GM19193 (cell line): Measurements from ENCODE around the gene MRTFB.
A peak's percentile ranks its signal among the peaks of the same experiment; 100 is the strongest.

ENCODE experiments used
- POLR2A ChIP-seq: IDR thresholded peaks from 4 replicates; pipeline ENCODE4 v1.6.1; 2011; ENCODE audit not compliant: insufficient read depth, insufficient read length; ENCODE audit errors: extremely low read depth

The MRTFB gene

DNA sequence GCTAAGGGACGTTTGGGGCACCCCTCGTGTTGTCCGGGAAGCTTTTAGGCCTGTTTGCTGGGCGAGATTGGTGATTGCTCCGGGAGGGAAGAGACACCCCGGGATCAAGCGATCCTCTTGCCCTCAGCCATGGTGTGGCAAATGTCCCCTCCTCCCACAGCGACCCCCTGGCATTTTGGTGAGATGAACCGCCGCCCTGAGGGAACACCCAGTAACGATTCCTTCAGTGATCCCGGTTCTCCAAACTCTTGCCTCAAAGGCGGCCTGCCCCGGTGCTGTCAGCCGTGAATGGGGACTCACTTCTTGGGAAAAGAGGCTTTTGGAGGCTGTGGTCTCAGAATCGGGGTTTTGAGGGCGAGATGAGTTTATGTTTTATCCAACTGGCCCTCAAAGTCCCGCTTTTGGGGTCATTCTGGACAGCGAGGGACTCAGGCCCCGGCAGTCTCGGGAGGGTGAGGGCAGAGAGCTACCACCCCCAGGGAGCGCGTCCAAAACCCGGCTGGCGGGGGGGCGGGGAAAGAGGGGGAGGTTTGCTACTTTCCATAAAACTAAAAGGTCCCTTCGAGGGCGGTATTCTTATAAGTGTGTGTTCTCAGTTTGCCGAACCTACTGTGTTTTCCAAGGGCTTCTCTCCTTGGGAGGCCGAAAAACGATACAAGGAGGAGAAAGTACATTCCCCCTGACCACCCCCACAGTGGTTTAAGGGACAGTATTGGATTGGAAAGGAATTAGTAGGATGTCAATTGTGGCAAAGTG lies 232.7 kb downstream of the MRTFB start:
- peak; percentile 15 for TF ChIP-seq POLR2A

DNA sequence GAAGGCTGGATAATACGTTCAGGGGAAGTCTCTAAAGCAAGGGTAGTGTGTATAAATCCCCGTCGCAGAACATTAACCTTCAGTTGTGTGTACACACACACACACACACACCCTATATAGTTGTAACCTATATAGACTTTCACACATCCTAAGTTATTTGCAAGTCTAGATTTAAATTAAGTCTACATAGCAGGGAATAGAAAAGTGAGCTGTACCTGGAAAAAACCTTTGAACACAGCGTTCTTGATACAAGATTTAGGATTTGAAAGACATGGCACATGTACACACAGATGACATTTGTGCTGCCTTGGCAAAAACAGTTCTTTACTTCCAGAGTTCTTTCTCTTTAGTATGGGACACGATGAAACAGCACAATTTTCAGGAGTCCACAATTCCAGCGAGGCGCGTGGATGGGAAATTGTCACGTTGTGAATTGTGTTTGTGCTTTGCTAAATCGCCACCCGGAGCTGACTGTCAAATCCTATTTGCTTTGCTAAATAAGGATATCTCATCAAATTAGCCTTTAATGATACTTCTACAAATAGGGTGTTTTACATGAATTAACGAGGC lies 233.9 kb downstream of the MRTFB start:
- TF ChIP-seq POLR2A: no peak

DNA sequence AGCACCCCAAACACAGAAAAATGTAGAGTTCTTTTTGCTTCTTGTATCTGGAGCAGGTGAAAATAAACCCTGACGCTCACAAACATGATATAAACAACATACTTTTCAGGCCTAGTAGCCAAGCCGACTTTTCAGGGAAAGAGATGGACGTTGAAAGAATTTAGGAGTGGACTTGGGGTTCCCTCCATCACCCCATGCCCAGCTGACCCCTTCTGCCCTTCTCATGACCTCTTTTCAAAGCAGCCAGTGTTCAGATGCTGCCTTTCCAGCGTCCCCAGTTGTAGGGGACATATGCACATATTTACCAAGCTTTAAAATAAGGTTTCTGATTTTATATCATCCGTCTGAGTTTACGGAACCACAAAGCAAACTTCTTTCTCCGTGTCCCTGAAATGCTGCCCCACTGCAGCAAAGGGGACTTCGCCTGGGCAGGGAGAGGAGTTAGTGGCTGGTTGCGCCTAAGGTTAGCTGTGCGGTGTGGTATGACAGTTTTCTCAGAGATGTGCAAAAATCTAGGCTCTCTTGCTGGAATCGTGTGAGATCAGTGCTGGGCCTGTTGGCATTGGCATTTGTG lies 235.5 kb downstream of the MRTFB start:
- TF ChIP-seq POLR2A: no peak

DNA sequence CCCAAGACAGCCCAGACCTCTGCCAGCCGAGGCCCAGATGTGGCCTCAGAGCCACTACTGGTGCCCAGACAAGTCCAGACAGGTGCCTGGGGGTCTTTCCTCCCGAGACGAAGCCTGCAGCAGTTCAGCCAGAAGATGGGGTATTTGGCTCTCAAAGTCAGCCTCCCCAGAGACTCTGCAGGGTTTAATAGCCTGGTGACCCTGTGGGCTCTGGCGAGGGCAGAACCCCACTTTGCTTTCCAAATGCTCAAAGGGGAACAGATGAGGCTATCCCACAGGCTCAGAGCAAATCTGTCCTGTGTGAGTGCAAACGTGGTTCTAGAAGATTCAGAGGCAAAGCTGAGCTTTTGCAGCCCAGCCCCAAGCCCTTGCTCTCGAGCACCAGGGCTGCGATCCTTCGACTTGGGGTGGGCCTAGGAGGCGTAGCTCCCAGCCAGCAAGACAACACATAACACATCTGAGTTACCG lies 236.0 kb downstream of the MRTFB start:
- TF ChIP-seq POLR2A: no peak

DNA sequence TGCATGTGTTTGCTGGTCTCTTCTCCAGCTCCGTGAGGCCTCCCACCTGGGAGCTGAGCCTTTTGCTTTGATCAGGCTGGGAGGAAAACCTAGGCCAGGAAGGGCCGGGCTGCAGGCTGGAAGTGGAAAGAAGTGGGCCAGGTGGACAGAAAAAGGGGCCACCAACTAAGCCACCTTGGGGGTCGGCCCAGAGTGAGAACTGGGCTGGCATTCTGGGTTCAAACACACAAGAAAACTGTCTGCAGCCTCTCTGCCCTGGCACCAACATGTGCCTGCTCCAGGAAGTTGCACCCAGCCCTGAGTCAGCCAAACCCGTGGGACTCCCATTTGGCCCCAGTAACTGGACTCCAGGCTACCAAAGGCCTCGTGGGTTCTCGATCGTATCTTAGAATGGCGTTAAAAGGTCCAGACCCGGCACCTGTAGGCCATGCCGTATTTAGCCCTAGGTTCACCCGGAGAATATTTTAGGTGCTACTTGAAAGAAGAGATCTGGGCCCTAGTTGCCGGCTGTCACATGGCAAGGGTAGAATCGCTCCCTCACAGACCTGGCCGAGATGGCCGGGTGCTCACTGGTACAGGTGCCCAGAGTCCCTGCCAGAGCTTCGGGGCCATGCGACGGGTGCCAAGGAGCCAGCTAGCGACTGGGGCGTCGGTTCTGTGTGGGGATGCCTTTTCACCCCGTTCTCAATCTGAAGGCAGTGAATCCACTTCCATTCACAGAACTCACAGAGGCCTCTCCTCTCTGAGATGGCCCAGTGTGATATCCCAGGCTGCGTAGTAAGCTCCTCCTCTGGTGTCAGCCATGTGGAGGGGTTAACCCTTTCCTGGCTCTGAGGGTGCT lies 236.6 kb downstream of the MRTFB start:
- no peak for TF ChIP-seq POLR2A

DNA sequence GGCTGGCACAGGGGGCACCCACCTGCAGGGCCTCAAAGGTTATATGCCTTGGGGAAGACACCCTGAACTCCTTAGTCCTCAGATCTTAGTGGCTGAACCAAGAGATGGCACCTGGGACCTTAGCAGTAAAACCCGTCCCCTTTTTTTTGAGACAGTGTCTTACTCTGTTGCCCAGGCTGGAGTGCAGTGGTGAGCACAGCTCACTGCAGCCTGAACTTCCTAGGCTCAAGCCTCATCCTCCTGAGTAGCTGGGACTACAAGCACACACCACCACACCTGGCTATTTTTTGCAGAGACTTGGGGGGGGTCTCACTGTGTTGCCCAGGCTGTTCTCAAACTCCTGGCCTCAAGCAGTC lies 237.2 kb downstream of the MRTFB start:
- no peak for TF ChIP-seq POLR2A

DNA sequence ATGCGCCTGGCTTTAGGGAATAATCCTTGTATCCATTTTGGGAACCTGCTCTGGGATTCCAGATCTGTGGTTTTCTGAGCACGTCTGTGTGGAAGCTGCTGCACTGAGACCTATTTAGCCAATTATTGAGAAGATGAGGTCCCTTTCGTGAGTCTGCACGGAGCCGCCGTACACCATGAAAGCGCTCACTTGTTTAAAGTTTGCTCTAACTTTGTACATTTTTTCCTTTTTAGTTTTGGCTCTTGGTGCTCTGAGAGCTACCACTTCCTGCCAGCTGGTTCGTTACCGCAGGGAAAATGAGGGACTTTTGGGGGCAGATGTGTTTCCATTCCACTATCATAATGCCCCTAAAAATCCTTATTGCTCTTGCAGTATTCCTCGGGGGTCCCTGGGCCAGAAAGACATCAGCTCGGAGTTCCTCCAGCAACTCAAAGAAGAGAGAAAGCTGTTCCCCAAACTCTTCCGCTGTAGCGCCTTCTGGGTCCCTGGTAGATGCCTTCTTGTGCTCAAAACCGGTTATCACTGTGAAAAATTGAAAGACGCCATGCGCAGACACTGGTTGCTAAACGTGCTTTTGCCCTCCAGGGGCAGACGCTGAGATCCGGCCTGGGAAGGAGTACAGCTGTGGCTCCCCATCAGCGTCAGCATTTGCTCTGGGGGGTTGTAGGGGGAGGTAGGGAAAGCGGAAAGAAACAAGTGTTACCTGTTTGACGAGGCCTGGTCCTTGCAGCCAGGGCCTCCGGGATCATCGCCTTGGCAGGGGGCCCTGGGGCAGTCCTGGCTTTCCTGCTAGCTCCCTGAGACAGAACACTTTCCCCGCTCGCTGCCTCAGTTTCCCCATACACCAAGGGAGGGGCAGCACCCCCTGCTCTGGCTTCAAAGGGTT lies 238.1 kb downstream of the MRTFB start:
- TF ChIP-seq POLR2A: no peak

DNA sequence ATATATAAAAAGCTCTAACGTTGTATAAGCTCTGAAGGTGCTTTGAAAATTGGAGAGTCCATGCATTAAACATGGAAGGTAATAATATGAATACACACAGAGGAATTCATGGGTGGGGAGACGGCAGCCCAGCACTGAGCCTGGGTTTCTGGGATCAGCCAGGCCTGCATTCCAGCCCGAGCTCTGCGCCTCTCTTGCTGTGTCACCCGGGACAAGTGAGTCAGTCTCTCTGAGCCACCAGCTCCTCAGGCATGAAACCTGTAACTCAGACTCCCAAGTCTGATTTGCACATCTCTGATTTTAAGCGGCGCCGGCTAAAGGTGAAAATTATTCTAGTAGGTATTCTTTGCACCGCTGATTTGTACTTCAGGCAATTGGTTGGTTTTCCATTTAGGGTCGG lies 238.8 kb downstream of the MRTFB start:
- TF ChIP-seq POLR2A: no peak

DNA sequence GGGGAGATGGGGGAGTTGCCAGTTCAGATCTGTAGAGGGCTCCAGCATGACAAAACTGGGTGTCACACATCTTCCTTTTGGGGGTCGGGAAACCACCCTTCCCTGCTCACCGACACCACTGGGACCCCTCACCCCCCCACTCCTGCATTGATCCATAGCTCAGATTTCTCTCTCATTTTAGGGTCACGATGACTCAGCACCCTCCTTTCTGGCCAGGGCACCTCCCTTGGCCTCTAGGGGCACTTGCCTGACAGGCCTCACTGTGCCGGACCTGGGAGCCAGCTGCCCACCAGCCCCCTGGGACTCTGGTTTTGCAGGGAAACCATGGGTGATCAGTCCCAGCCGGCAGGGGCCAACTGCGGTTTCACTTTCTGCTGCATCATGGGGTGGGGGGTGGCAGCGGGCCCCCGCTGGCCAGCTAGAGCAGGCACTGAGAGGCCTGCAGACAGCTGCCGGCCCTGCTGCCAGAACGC lies 239.4 kb downstream of the MRTFB start:
- TF ChIP-seq POLR2A: no peak

DNA sequence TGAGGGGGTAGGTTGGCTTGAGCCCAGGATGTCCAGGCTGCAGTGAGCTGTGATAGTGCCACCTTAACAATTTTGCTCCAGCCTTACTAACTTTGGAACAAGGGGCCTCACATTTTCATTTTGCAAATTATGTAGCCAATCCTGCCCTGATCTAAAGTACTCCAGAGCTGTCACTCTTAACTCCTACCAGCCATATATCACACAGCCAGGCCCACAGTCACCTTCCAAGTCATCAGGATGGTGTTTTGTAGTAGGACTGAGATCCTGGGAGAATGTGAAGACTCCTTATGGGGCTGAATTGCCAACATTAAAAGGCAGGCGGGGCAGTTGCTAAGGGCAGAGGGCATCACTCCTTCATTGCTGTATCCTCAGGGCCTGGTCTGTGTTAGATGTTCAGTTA lies 243.0 kb downstream of the MRTFB start:
- TF ChIP-seq POLR2A: no peak

DNA sequence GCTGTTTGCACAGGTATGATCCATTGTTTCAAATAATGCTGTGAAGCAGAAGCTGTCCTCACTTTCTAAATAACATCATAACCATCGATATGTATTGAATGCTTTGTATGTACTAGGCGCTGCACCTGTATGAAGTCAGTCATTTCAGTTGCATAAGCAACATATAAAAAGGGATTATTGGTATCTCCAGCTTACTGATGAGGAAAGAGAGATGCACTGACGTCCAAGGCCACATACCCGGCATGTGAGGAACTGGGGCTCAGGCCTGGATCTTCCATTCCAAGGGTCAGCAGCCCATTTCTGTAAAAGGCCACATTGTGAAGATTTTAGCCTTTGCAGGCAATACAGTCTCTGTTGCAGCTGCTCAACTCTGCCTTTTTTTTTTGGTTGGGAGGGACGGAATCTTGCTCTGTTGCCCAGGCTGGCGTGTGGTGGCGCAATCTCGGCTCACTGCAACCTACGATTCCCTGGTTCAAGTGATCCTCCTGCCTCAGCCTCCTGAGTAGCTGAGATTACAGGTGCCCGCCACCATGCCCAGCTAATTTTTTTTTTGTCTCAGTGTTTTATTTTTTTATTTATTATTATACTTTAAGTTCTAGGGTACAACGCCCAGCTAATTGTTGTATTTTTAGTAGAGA lies 244.7 kb downstream of the MRTFB start:
- TF ChIP-seq POLR2A: no peak
